ENCODE data around the gene SOX11. TPM values are rescaled to one million over a fixed set of nuclear protein-coding genes. Genes with fewer than 3 reads are reported as not detected.
A peak's percentile ranks its signal among the peaks of the same experiment; 100 is the strongest.

Gene SOX11
- total RNA-seq, 2 experiments from 2014 or later, result 7.7 to 13.0 TPM

DNA sequence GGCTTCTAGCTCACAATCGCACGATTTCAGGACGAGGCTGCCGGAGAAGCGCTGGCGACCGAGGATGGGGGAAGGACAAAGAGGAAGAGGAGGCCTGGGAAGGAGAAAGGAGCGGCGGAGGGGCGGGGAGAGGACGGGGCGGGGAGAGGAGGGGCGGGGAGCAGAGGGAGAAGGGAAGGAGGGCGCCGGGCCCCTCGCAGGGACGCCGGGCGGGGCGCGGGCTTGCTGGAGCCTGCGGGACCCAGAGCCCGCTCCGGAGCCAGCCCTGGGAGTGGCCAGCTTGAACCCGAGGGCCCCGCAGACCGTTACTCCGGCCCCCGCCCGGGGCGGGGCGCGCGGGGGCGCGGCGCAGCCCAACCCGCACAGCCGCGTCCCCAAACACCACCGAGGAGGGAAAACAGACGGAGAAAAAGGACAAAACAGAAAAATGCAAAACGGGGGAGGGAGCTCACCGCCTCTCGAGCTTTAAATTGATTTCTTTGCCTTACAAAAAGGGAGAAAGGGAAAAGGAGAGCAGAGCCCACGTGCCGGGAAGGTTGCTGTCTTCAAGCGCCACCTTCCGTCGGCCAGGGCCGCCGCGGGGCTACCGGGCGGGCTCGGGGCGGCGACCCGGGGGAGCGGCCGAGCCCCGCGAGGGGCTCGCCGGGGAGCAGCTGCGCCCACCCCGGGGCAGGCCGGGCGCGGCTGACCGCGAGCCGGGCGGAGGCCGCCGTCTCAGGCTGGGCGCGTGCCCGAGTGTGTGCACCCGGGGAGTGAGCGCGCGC, 781 bp upstream of the SOX11 start:
- intact Hi-C loops (cut with micrococcal nuclease; ENCODE audit: unreplicated experiment), result no loop called here
- H3K79me2 ChIP-seq (ENCODE audit: insufficient read depth, low read depth, low read length), result peaks cover 15% of the 10 kb centered on the region; the same call in 1 of the 2 replicates
- H3K4me1 ChIP-seq (ENCODE audit: insufficient read depth, low read length, poor library complexity, severe bottlenecking), result peaks cover 11% of the 10 kb centered on the region
- ChIA-PET POLR2A (interaction anchor here (1.1 kb wide), 1 partner anchor 14 kb away, joined by 5 read pairs; no protein-coding TSS in a partner anchor), CTCF (ENCODE audit: unreplicated experiment) (no interaction called here)
- H4K20me1 ChIP-seq (ENCODE audit: insufficient read depth, low read length), result no peaks in the 10 kb centered on the region
- H3K9me2 ChIP-seq (ENCODE audit: insufficient read depth, low read length), result no peaks in the 10 kb centered on the region
- no TSS peak for BruUV-seq (replicated peaks)
- H2AFZ ChIP-seq (ENCODE audit: low read length), result no peak overlapping the region
- peak overlapping the region; percentile 66 for H3K4me3 ChIP-seq (ENCODE audit: low read depth, low read length, poor library complexity, severe bottlenecking)
- H3K9me3 ChIP-seq (ENCODE audit: low read length), result no peaks in the 10 kb centered on the region
- DNase-seq (ENCODE audit: low spot score), result no peak
- H3K27ac ChIP-seq (ENCODE audit: low read depth, low read length, poor library complexity, severe bottlenecking), result no peak overlapping the region
- no peaks in the 10 kb centered on the region for H3K36me3 ChIP-seq (ENCODE audit: insufficient read depth, low read length)
- peak overlapping the region; percentile 30; the same call in 1 of the 2 replicates for H3K4me2 ChIP-seq (ENCODE audit: low read length)
- no peak for TF ChIP-seq EZH2phosphoT487 (IDR thresholded peaks at IDR 0.05; ENCODE audit: borderline replicate concordance, low read depth, low read length)
- TF ChIP-seq, protein P1, sequence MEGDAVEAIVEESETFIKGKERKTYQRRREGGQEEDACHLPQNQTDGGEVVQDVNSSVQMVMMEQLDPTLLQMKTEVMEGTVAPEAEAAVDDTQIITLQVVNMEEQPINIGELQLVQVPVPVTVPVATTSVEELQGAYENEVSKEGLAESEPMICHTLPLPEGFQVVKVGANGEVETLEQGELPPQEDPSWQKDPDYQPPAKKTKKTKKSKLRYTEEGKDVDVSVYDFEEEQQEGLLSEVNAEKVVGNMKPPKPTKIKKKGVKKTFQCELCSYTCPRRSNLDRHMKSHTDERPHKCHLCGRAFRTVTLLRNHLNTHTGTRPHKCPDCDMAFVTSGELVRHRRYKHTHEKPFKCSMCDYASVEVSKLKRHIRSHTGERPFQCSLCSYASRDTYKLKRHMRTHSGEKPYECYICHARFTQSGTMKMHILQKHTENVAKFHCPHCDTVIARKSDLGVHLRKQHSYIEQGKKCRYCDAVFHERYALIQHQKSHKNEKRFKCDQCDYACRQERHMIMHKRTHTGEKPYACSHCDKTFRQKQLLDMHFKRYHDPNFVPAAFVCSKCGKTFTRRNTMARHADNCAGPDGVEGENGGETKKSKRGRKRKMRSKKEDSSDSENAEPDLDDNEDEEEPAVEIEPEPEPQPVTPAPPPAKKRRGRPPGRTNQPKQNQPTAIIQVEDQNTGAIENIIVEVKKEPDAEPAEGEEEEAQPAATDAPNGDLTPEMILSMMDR (conservative IDR thresholded peaks at IDR 0.05; ENCODE audit: low read length), result peak; percentile 28; the same call in 1 of the 2 replicates

GRCh38 chr2:5692561-5693286, 540 bp downstream of the SOX11 start:
- Histone ChIP-seq H4K20me1 (ENCODE audit: insufficient read depth, low read length) (no peaks in the 10 kb centered on the region), H3K27ac (ENCODE audit: low read depth, low read length, poor library complexity, severe bottlenecking) (no peak overlapping the region), H3K36me3 (ENCODE audit: insufficient read depth, low read length) (no peaks in the 10 kb centered on the region), H2AFZ (ENCODE audit: low read length) (no peak overlapping the region), H3K4me3 (ENCODE audit: low read depth, low read length, poor library complexity, severe bottlenecking) (no peak overlapping the region), H3K4me1 (ENCODE audit: insufficient read depth, low read length, poor library complexity, severe bottlenecking) (peaks cover 11% of the 10 kb centered on the region), H3K4me2 (ENCODE audit: low read length) (no peak overlapping the region), H3K79me2 (ENCODE audit: insufficient read depth, low read depth, low read length) (peaks cover 16% of the 10 kb centered on the region; the same call in 1 of the 2 replicates), H3K9me2 (ENCODE audit: insufficient read depth, low read length) (no peaks in the 10 kb centered on the region), H3K9me3 (ENCODE audit: low read length) (no peaks in the 10 kb centered on the region)
- BruUV-seq (replicated peaks), result no TSS peak
- DNase-seq (ENCODE audit: low spot score), result no peak
- intact Hi-C loops (cut with micrococcal nuclease; ENCODE audit: unreplicated experiment), result no loop called here
- ChIA-PET POLR2A (no interaction called here), CTCF (ENCODE audit: unreplicated experiment) (no interaction called here)
- no peak for TF ChIP-seq EZH2phosphoT487 (IDR thresholded peaks at IDR 0.05; ENCODE audit: borderline replicate concordance, low read depth, low read length)
- TF ChIP-seq, protein P1 (conservative IDR thresholded peaks at IDR 0.05; ENCODE audit: low read length), result no peak
